Stimulated activated CD4-positive, alpha-beta T cell treated with anti-CD3 and anti-CD28 coated beads, Interleukin-2, amount 100 ng/mL, for 24 hours (primary cell): Measurements from ENCODE around the gene ABCA7.
"Not testable (repeated sequence)": the region's sequence is repeated elsewhere in the genome, so short reads cannot be mapped to it uniquely, and the experiment has no call there.

Experiments
- DNase-seq, 2 donors: peaks; one replicate each; pipeline ENCODE4 v3.0.0-alpha.2; 2020

ABCA7 gene

GRCh38 chr19:1106841-1107660, 67.1 kb downstream of the ABCA7 start:
- DNase-seq, result no peak

DNA sequence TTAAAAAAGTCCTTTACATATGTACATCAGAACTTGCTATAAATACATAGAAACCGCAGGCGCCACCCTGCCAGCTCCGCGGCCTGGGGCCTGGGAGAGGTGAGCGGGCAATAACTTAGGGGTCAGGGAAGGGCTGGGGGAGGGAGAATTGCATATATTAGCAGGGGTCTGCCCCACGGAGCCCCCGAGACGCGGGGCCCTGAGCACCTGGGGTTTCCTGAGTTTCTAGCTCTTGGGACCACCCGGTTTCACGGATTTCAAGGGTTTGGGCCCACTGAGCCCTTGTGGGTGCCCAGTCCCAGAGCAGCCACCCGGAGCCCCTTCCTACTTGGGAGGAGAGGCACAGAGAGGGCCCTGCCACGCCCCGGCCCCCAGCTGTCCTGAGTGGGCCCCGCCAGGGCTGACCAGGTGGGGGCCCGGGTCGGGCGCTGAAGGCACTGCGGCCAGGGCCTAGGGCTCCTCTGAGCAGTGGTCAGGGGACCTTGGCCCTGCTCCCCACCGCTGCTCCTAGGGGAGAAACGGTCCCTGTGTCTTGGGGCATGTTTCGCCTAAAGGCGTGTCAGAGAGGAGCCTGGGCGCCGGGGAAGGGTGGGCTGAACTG, 67.9 kb downstream of the ABCA7 start:
- DNase-seq, result no peak

GRCh38 chr19:1108291-1109031, 68.6 kb downstream of the ABCA7 start:
- DNase-seq, result no peak

DNA sequence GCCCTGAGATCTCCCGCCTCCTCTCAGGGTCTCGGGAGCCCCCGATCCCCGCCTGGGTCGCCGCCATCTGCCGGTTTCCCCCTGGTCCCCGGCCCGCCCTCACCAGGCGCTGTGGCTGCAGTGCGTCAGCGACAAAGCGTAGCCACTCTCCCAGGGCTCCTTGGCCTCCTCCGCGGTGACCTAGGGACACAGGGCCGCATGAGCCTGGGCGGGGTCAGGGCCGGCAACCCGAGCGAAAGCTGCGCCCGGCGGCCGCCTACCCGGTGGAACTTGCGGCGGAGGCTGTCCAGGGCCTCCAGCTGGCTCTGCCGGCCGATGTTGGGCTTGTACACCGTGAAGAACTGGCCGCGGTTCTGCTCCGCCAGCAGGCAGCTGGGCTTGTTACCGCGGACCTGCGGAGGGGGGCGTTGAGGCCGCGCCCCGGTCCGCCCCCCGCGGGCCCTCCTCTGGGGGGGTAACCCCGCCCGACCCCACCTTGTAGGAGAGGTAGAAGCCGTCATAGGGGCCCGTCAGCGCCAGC, 69.2 kb downstream of the ABCA7 start:
- no peak for DNase-seq

GRCh38 chr19:1109697-1110671, 70.1 kb downstream of the ABCA7 start:
- no peak for DNase-seq

DNA sequence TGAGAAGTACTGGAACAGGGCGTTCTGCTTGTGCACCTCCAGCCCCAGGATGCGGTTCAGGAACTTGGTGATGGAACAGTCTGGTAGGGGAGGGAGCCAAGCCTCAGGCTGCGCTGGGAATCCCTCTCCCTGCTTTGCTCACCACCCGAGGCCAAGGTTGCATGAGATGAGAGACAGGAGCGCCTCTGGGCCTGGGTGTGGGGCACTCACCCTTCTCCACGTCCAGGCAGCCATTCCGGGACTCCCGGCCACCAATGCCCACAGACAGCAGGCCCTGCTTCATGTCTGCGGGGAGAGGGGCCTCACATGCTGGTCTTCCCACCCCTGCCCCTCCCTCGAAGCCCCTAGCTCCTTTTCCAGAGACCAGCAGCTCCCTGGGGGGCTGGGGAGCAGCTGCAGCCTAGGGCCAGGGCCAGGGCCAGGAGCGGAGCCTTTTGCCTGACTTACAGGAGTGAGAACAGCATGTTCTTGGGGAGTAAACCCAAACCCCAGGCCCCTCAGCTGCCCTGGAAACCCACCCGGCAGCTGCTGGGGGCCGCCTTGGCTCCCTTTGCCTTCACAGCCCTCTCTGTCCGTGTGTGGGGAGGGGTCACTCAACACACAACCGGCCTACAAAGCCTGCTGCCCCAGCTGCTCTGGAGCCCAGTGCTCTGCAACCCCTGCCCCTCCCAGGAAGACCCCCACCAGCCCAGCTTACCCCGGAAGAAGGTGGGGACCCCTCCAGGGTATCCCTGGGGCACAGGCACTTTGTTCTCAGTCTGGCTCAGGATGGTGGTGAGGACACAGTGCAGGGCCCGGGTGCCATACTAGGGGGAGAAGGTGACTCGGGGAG, 71.1 kb downstream of the ABCA7 start:
- no peak for DNase-seq

- DNase-seq, result no peak
Observed at GRCh38 chr19:1111641-1112267, 71.8 kb downstream of the ABCA7 start.

DNA sequence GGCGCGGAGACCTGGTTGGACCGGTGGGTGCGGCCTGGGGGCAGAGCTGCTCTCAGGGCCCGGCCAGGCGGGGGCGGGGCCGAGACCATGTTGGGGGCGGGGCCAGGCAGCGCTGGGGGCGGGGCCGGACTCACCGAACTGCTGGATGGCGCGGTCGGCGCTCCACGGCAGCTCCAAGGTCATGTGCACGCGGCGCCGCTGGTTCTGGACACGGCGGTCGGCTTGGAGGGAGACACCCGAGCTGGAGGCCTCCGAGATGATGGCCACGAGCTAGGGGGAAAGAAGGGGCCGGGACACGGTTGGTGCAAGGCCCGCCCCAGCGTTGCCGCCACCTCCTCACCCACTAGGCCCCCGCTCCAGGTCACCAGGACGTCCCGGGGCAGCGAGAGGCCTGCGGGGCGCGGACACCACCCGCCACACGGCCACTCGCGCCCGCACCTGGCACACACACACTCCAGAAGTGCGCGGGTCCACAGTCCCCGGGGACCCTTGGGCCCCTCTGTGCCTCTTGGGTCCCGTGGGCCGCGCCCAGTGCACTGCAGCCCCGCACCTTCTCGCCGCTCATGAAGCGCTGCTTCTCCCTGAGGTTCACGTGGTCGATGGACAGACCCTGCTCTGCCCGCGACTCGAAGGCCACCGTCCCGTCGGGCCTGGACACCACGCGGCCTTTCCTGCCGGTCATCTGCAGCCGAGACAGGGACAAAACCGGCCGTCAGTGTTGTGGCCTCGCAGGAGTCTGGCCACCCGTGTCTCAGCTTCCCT, 72.5 kb downstream of the ABCA7 start:
- no peak for DNase-seq

GRCh38 chr19:1113030-1113985, 73.4 kb downstream of the ABCA7 start:
- DNase-seq, result peak; percentile 85 to 91

DNA sequence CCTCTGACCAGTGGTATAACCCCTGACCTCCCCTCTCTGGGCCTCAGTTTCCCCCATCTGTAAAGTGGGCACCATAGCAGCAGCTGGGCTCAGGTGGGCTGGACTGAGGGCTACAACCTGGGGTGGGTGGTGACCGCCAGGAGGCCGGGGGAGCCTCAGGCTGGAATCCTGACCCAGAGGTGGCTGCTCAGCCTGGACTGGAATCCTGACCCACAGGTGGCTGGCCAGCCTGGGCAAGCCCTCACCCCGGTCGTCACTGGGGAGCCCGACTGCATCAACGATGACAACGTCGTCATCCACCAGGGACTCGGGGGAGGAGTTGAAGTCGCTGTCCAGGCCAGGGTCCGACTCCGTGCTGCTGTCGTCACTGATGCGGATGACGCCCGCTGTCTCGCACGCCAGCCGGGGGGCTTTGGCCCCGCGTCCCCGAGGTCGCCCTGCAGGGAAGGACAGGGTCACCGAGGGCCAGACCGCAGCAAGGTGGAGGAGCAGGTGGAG, 74.1 kb downstream of the ABCA7 start:
- no peak for DNase-seq

DNA sequence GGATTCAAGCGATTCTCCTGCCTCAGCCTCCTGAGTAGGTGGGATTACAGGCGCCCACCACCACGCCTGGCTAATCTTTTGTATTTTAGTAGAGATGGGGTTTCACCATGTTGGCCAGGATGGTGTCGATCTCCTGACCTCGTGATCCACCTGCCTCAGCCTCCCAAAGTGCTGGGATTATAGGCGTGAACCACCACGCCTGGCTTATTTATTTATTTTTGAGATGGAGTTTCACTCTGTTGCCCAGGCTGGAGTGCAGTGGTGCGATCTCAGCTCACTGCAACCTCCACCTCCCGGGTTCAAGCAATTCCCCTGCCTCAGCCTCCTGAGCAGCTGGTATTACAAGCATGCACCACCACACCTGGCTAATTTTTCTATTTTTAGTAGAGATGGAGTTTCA, 74.8 kb downstream of the ABCA7 start:
- DNase-seq, result not testable (repeated sequence)
